Mucosa of rectum (tissue), 2 donors: ENCODE results near the gene GRIK1.

Experiments
- H3K27ac ChIP-seq, 2 donors: one replicate each; pipeline ENCODE4 v1.7.0; 2013; ENCODE audit warnings: inconsistent platforms in 2 of 2, low read depth in 2 of 2, low read length in 2 of 2
- H3K27me3 ChIP-seq, 2 donors: one replicate each; pipeline ENCODE4 v1.7.0; 2013; ENCODE audit warnings: low read length in 2 of 2; ENCODE audit not compliant: control insufficient read depth in 2 of 2, insufficient read depth in 2 of 2
- H3K36me3 ChIP-seq, 2 donors: one replicate each; pipeline ENCODE4 v1.7.0; 2013; ENCODE audit warnings: low read length in 2 of 2; ENCODE audit not compliant: control insufficient read depth in 2 of 2, insufficient read depth in 2 of 2
- H3K4me1 ChIP-seq, 2 donors: one replicate each; pipeline ENCODE4 v1.7.0; 2013; ENCODE audit warnings: low read length in 2 of 2, mild to moderate bottlenecking in 1 of 2; ENCODE audit not compliant: control insufficient read depth in 2 of 2, insufficient read depth in 2 of 2
- H3K4me3 ChIP-seq, 2 donors: one replicate each; pipeline ENCODE4 v1.7.0; 2013; ENCODE audit warnings: low read length in 2 of 2
- H3K9ac ChIP-seq, 2 donors: one replicate each; pipeline ENCODE4 v1.7.0; 2013; ENCODE audit warnings: low read length in 2 of 2, low read depth in 1 of 2, mild to moderate bottlenecking in 1 of 2
- H3K9me3 ChIP-seq, 2 donors: one replicate each; pipeline ENCODE4 v1.7.0; 2013; ENCODE audit warnings: low read length in 2 of 2; ENCODE audit not compliant: control insufficient read depth in 2 of 2
- donor health status: healthy.
- donor health status: Normal muscosa, but diverticular disease.

Gene GRIK1

GRCh38 chr21:29777160-29777559, 162.6 kb downstream of the GRIK1 start:
- H3K36me3 ChIP-seq: no peaks in the 10 kb centered on the region
- no peak overlapping the region for H3K27ac ChIP-seq
- no peaks in the 10 kb centered on the region for H3K27me3 ChIP-seq
- H3K4me3 ChIP-seq: no peak overlapping the region
- no peak overlapping the region for H3K9ac ChIP-seq
- no peaks in the 10 kb centered on the region for H3K9me3 ChIP-seq
- no peaks in the 10 kb centered on the region for H3K4me1 ChIP-seq

GRCh38 chr21:29775462-29775861, 164.3 kb downstream of the GRIK1 start:
- Histone ChIP-seq H3K4me3 (no peak overlapping the region), H3K4me1 (no peaks in the 10 kb centered on the region), H3K36me3 (no peaks in the 10 kb centered on the region), H3K9ac (no peak overlapping the region), H3K27me3 (no peaks in the 10 kb centered on the region), H3K27ac (no peak overlapping the region), H3K9me3 (no peaks in the 10 kb centered on the region)

GRCh38 chr21:29771491-29772066, 168.2 kb downstream of the GRIK1 start:
- no peaks in the 10 kb centered on the region for H3K4me1 ChIP-seq
- no peaks in the 10 kb centered on the region for H3K9me3 ChIP-seq
- no peaks in the 10 kb centered on the region for H3K27me3 ChIP-seq
- no peak overlapping the region for H3K9ac ChIP-seq
- H3K4me3 ChIP-seq: no peak overlapping the region
- no peaks in the 10 kb centered on the region for H3K36me3 ChIP-seq
- H3K27ac ChIP-seq: no peak overlapping the region

- no peak overlapping the region for H3K9ac ChIP-seq
- no peaks in the 10 kb centered on the region for H3K36me3 ChIP-seq
- H3K4me3 ChIP-seq: no peak overlapping the region
- H3K4me1 ChIP-seq: no peaks in the 10 kb centered on the region
- H3K27ac ChIP-seq: no peak overlapping the region
- no peaks in the 10 kb centered on the region for H3K27me3 ChIP-seq
- no peaks in the 10 kb centered on the region for H3K9me3 ChIP-seq
Measured at GRCh38 chr21:29763674-29764073, 176.1 kb downstream of the GRIK1 start.

GRCh38 chr21:29762570-29763082, 177.2 kb downstream of the GRIK1 start:
- no peaks in the 10 kb centered on the region for H3K27me3 ChIP-seq
- no peak overlapping the region for H3K9ac ChIP-seq
- no peaks in the 10 kb centered on the region for H3K4me1 ChIP-seq
- H3K36me3 ChIP-seq: no peaks in the 10 kb centered on the region
- no peak overlapping the region for H3K4me3 ChIP-seq
- H3K9me3 ChIP-seq: no peaks in the 10 kb centered on the region
- no peak overlapping the region for H3K27ac ChIP-seq

- Histone ChIP-seq H3K9me3 (no peaks in the 10 kb centered on the region), H3K4me1 (no peaks in the 10 kb centered on the region), H3K27ac (no peak overlapping the region), H3K4me3 (no peak overlapping the region), H3K27me3 (no peaks in the 10 kb centered on the region), H3K9ac (no peak overlapping the region), H3K36me3 (no peaks in the 10 kb centered on the region)
Measured at GRCh38 chr21:29753216-29753615, 186.6 kb downstream of the GRIK1 start.

GRCh38 chr21:29751473-29752185, 188.2 kb downstream of the GRIK1 start:
- no peak overlapping the region for H3K9ac ChIP-seq
- H3K4me3 ChIP-seq: no peak overlapping the region
- H3K27me3 ChIP-seq: no peaks in the 10 kb centered on the region
- no peak overlapping the region for H3K27ac ChIP-seq
- H3K4me1 ChIP-seq: no peaks in the 10 kb centered on the region
- no peaks in the 10 kb centered on the region for H3K9me3 ChIP-seq
- no peaks in the 10 kb centered on the region for H3K36me3 ChIP-seq

- Histone ChIP-seq H3K9ac (no peak overlapping the region), H3K27ac (no peak overlapping the region), H3K27me3 (no peaks in the 10 kb centered on the region), H3K4me1 (no peaks in the 10 kb centered on the region), H3K36me3 (no peaks in the 10 kb centered on the region), H3K9me3 (no peaks in the 10 kb centered on the region), H3K4me3 (no peak overlapping the region)
Measured at GRCh38 chr21:29749957-29750356, 189.8 kb downstream of the GRIK1 start.

GRCh38 chr21:29749223-29749622, 190.6 kb downstream of the GRIK1 start:
- no peaks in the 10 kb centered on the region for H3K36me3 ChIP-seq
- no peak overlapping the region for H3K9ac ChIP-seq
- H3K4me3 ChIP-seq: no peak overlapping the region
- H3K9me3 ChIP-seq: no peaks in the 10 kb centered on the region
- no peak overlapping the region for H3K27ac ChIP-seq
- no peaks in the 10 kb centered on the region for H3K4me1 ChIP-seq
- H3K27me3 ChIP-seq: no peaks in the 10 kb centered on the region

- Histone ChIP-seq H3K4me3 (no peak overlapping the region), H3K27me3 (no peaks in the 10 kb centered on the region), H3K9ac (no peak overlapping the region), H3K27ac (no peak overlapping the region), H3K9me3 (no peaks in the 10 kb centered on the region), H3K36me3 (no peaks in the 10 kb centered on the region), H3K4me1 (no peaks in the 10 kb centered on the region)
Measured at GRCh38 chr21:29748391-29749167, 191.2 kb downstream of the GRIK1 start.
